Stimulated activated CD4-positive, alpha-beta T cell treated with anti-CD3 and anti-CD28 coated beads, Interleukin-12 subunit alpha, Interleukin-12 subunit beta, amount 100 ng/mL, for 4 hours (primary cell): Measurements from ENCODE around the gene ERC2.

Source experiments
- DNase-seq: peaks from one replicate; pipeline ENCODE4 v3.0.0-alpha.2; 2020

ERC2 gene

GRCh38 chr3:56365905-56366640 lies 102.2 kb downstream of the ERC2 start:
- DNase-seq: no peak

DNA sequence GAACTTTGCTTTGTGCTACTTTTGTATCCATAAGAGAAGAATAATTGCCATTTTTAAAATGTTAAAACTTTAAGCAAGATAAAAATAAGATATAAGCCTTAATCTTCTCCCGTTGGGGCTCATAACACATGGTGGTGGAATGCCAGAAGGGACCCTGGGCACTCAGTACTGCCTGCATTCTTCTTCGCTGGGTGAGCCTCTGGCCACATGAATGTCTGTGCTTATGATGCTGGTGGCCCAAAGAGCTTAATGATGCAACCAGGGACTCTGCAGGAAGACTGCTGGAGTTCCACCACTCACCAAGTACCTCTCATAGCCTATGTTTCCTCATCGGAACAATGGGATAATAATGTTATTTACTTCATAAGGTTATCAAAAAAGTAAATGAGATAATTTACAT lies 103.6 kb downstream of the ERC2 start:
- DNase-seq: no peak

DNA sequence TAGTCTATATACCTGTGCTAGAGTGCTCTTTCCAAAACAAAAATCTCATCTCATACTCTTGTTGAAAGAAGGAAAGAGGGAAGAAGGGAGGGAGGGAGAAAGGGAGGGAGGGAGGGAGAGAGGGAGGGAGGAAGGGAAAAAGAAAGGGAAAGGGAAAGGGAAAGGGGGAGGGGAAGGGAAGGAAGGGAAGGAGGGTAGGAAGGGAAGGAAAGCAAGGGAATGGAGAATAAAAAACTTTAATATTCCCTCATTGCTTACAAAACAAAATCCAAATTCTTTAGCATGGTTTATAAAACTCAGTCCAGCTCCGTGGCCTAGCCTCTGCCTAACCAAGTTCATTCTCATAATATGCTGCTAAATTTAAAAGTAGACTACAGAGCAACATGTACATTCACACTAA lies 104.5 kb downstream of the ERC2 start:
- DNase-seq: no peak

GRCh38 chr3:56361731-56362130 lies 106.5 kb downstream of the ERC2 start:
- DNase-seq: no peak

DNA sequence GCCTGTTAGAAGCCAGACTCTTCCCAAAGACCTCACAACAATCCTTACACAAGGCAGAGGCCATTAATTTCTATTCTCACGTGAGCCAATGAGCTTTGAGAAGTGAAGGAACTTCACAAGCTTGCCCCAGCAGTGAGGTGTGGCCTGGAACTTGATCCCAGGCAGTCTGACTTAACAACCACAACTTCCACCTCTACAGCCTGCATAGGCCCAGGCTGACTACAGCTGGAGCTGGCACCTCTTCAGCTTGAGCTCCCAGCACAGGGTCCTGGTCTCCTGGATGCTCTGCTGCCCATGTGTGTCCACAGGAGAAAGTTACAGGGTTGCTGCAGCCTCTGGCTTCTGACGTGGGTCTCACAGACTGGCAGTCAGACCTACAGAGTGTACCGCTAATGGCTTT lies 111.0 kb downstream of the ERC2 start:
- DNase-seq: no peak

GRCh38 chr3:56356808-56357207 lies 111.5 kb downstream of the ERC2 start:
- DNase-seq: no peak

GRCh38 chr3:56355570-56356185 lies 112.6 kb downstream of the ERC2 start:
- DNase-seq: no peak

- DNase-seq: no peak
Observed at GRCh38 chr3:56351537-56351936, 116.7 kb downstream of the ERC2 start.

- DNase-seq: peak; percentile 1
Observed at GRCh38 chr3:56347219-56347871, 120.9 kb downstream of the ERC2 start.

DNA sequence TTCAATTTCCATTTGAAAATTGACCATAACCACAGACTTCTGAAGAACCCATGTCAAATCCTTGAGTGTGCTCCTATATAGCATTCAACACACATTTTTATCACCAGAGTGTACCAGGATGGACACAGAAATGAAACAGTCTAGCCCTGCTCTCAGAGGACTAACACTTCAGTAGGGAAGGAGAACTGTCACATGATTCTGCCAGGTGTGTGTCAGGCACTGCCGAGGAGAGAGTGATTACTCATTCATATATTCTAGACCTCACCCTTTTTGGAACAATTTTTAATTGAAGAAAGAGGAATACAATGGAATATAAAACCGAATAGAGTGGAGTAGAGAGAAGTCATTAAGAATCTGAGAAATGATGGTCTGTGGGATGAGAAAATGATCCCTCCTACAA lies 125.8 kb downstream of the ERC2 start:
- no peak for DNase-seq

DNA sequence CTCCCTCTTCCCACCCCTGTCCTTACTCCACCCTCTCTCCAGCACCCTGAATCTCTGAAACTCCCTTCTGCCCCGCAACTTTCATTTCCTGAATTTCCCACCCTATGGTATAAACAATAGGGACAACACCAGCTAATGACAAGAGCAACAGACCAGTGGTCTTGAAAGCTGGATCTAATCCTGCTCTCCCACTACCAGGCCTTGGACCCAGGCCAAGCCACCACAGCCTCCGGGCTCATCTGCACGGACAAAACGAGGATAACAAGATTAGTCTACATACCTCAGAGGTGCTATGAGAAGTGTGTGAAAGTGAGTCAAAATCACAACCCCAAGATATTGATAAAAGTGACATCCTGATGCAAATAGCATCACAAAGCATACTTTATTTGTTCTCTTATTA lies 128.6 kb downstream of the ERC2 start:
- no peak for DNase-seq

- no peak for DNase-seq
Observed at GRCh38 chr3:56339244-56339643, 129.0 kb downstream of the ERC2 start.

GRCh38 chr3:56336023-56336422 lies 132.2 kb downstream of the ERC2 start:
- no peak for DNase-seq

DNA sequence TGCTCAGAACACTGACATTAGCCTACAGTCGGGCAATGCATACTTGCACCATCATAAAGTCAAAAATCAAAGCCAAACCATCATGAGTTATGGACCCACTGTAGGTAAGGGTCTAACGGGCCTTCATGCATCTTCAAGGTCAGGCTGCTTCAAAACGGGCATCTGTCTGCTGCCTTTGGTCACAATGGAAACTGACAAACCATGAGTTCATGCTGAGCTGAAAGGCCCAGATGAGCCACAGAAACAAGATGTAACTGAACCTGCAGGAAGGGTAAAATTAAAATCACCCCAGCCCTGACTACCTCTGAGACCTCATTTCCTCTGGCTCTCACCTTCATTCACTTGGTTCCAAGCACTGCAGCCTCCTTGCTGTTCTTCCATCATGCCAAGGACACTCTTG lies 143.8 kb downstream of the ERC2 start:
- DNase-seq: no peak

GRCh38 chr3:56323986-56324420 lies 144.3 kb downstream of the ERC2 start:
- DNase-seq: no peak

DNA sequence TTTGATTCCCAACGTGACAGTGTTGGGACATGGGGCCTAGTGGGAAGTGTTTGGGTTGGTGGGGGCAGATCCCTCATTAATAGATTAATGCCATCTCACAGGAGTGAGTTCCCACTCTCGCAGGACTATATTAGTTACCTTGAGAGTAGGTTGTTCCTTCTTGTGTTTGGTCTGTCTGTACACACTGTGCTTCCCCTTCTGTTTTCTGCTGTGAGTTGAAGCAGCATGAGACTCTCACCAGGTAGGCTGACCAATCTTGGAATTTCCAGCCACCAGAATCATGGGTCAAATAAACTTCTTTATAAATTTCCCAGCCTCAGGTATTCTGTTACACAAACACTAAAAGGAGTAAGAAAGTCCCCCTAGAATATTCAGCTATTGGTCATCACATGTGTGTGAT lies 145.4 kb downstream of the ERC2 start:
- no peak for DNase-seq

DNA sequence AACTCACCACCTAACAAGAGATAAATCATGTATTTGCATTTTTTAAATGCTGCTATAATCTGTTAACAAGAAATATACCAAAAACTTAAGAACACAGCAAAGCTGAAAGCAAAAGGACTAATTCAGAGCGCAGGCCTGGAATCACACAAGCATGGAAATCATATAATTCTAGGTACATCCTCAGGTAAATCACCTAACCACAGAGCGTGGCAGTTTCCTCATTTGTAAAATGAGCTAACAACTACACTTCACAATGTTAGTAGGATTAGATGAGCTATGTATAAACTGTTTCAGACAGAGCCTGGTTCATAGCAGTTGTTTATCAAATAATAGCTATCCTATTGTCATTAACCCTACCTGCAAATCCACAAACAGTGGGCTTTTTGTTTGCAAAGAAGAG lies 146.4 kb downstream of the ERC2 start:
- DNase-seq: no peak

- DNase-seq: no peak
Observed at GRCh38 chr3:56321383-56321782, 146.9 kb downstream of the ERC2 start.

DNA sequence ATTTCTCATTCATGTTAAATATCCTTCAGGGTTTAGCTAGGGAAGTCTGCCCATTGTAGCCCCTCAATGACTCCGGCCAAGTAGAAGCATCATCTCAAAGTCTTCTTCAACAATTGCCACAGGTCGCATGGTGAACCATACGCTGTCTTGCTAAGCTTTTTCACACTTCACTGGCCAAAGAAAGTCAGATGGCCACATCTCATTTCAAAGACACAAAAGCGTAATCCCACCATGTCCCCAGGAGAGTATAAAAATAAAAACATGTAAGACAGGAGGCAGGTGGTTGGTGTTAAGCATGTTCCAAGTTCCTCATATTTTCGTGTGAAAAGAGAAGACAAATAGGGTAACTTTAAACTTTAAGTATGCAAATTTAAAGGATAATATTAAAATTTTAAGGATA lies 147.4 kb downstream of the ERC2 start:
- no peak for DNase-seq

DNA sequence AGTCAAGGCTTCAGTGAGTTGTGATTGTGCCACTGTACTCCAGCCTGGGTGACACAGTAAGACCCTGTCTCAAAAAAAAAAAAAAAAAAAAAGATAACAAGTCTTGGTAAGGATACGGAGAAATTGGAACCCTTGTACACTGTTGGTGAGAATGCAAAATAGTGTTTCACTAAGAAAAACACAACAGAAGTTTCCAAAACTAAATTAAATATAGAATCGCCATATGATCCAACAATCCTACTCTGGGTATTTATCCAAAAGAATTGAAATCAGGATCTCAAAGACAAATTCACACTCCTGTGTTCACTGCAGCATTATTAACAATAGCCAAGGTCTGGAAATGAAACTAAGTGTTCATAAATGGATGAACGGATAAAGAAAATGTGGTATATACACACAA lies 149.4 kb downstream of the ERC2 start:
- no peak for DNase-seq

GRCh38 chr3:56316944-56317343 lies 151.3 kb downstream of the ERC2 start:
- no peak for DNase-seq

DNA sequence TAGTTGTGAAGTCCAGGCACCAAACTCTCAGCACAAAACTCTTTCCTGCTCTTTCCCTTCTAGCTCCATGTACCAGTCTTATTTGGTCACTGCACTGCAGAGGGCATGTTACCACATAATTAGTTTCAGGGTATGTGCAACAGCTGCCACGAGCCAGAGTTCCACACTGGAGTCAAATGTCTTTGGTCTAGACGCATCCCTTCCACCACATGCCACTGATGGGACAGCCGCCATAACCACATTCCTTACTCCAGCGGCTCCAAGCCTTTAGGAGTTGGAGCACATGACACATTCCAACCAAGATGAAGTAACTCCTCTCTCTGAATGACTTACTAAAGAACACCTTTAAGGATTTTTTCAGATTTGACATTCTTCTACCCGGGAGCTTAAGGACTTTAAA lies 153.4 kb downstream of the ERC2 start:
- DNase-seq: no peak

DNA sequence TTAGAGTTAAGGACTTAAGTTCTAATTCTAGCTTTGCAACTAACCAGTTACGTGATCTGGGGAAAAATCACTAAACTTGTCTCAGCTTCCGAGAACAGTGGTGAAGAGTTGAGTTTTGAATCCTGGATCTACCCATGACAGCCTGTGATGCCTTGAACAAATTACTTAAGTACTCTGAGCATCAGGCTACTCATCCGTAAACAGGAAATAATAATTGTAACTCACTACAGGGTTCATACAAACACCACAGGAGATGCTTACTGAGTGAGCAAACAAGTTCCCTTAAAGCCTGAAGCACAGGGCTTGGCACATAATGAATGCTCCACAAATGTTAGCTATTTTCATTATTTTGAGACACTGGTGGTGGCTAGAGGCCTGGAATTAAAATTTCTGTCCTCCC lies 158.8 kb downstream of the ERC2 start:
- DNase-seq: no peak

DNA sequence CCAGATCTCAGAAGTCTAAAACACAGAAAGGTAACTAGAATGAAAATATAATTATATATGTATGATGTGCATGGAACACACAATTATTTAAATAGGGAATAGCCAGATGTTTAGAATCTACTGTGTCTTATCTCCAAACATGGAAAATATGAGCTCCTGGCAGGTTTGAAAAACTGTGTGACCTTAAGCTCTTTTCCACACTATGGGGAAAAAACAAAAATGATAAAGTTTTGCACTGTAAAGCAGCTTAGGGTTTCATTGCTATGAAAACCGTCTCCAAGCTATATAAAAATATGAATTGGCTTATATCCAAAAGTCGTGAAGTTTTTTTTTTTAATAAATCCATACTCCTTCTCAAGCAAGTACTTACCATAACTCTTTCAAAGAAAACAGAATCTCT lies 159.8 kb downstream of the ERC2 start:
- no peak for DNase-seq
